Ascending aorta (tissue), 2 donors: Measurements from ENCODE around the gene RALA. TPM values are rescaled to one million over a fixed set of nuclear protein-coding genes. Genes with fewer than 3 reads are reported as not detected.

Experiments
- DNase-seq, 2 donors: peaks; one replicate each; pipeline ENCODE4 v3.0.0-alpha.2; 2019; ENCODE audit warnings: low spot score in 2 of 2
- H3K27ac ChIP-seq, 2 donors: fragments of 200-600 bp; sonication (generic); one replicate each; pipeline ENCODE4 v1.5.1; 2016 to 2017; ENCODE audit warnings: mild to moderate bottlenecking in 1 of 2
- H3K27me3 ChIP-seq: fragments of 200-600 bp; sonication (generic); one replicate; pipeline ENCODE4 v1.5.1; 2017
- H3K36me3 ChIP-seq, 2 donors: fragments of 200-600 bp; sonication (generic); one replicate each; pipeline ENCODE4 v1.5.1; 2016
- H3K4me1 ChIP-seq, 2 donors: fragments of 200-600 bp; sonication (generic); one replicate each; pipeline ENCODE4 v1.5.1; 2016 to 2017; ENCODE audit warnings: mild to moderate bottlenecking in 1 of 2
- H3K4me3 ChIP-seq, 2 donors: fragments of 200-600 bp; sonication (generic); one replicate each; pipeline ENCODE4 v1.5.1; 2016 to 2017; ENCODE audit warnings: mild to moderate bottlenecking in 1 of 2
- H3K9me3 ChIP-seq, 2 donors: fragments of 200-600 bp; sonication (generic); one replicate each; pipeline ENCODE4 v1.5.1; 2016
- intact Hi-C: fragments of 100-400 bp; cut with DNase I; formaldehyde crosslinking; loops from one replicate; pipeline ENCODE4 v1.15.1; 2023
- total RNA-seq: library from RNA; depleted of rRNA; stranded (reverse); fragments of >200 nt; gene quantifications from one replicate; pipeline ENCODE4 v1.1.0, GENCODE V29; 2016
- TF ChIP-seq, protein P1 (sequence below), 3 experiments: fragments of 200-600 bp in 2 of 3; fragments of 450-650 bp in 1 of 3; sonication (generic) in 2 of 3; IDR thresholded peaks; one replicate each; pipeline ENCODE4 v1.5.1; 2016 to 2019; ENCODE audit warnings: antibody characterized with exemption in 3 of 3, mild to moderate bottlenecking in 1 of 3, moderate library complexity in 1 of 3

Gene RALA
- total RNA-seq, 1 donor from 2014 or later: 6.0 TPM

DNA sequence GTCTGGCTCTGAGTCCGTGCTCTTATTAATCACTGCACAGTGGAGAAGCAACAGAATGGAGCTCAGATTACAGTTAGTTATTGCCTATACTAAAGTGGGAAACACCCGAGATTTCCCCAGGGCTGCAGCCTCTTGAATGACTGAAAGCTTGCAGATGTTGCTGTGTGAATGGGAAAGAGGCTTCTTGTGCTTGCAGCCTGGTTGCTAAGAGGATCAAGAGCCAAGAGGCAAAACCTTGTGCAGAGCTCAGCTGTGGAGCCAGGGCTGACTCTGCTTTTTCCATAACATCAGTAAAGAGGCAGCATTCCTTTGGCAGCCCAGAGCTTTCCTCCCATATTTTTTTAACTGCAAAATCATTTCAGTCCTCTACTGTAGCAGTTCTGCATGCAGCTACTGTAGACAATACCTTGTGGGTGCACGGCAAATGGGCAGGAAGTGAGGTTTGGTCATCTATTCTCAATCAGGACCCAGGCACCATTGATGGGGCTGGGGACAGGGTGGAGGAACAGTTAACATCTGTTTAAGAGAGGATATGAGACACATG, 86.5 kb downstream of the RALA start:
- no peaks in the 10 kb centered on the region for H3K27me3 ChIP-seq
- peaks cover 4 to 14% of the 10 kb centered on the region in 2 donors for H3K9me3 ChIP-seq
- peaks cover 0 to 6% of the 10 kb centered on the region in 2 donors for H3K36me3 ChIP-seq
- TF ChIP-seq, protein P1, sequence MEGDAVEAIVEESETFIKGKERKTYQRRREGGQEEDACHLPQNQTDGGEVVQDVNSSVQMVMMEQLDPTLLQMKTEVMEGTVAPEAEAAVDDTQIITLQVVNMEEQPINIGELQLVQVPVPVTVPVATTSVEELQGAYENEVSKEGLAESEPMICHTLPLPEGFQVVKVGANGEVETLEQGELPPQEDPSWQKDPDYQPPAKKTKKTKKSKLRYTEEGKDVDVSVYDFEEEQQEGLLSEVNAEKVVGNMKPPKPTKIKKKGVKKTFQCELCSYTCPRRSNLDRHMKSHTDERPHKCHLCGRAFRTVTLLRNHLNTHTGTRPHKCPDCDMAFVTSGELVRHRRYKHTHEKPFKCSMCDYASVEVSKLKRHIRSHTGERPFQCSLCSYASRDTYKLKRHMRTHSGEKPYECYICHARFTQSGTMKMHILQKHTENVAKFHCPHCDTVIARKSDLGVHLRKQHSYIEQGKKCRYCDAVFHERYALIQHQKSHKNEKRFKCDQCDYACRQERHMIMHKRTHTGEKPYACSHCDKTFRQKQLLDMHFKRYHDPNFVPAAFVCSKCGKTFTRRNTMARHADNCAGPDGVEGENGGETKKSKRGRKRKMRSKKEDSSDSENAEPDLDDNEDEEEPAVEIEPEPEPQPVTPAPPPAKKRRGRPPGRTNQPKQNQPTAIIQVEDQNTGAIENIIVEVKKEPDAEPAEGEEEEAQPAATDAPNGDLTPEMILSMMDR (IDR thresholded peaks at IDR 0.05): no peak
- no peak for DNase-seq
- no peak overlapping the region for H3K27ac ChIP-seq
- no peaks in the 10 kb centered on the region for H3K4me1 ChIP-seq
- intact Hi-C loops: no loop called here
- no peak overlapping the region for H3K4me3 ChIP-seq

DNA sequence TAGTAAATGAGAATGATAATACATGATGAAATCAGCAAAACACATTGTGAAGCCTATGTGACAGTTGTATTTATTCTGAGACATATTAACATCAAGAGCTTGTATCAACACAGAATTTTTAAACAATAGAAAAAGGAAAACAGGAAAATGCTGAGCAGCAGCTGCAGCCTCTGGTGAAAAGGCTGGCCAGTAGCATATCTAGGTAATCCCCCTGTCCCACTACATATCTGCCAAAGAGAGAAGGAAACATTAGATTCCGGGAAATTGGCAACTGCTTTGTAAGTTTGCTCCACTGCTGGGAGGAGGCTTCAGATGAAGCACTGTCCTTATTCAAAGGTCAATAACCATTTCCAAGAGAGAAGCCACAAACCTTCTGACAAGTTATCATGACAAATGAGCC, 89.4 kb downstream of the RALA start:
- Histone ChIP-seq H3K27me3 (no peaks in the 10 kb centered on the region), H3K4me1 (no peaks in the 10 kb centered on the region), H3K27ac (no peak overlapping the region), H3K4me3 (no peak overlapping the region), H3K9me3 (peaks cover 4 to 18% of the 10 kb centered on the region in 2 donors), H3K36me3 (no peaks in the 10 kb centered on the region)
- no peak for DNase-seq
- TF ChIP-seq, protein P1 (IDR thresholded peaks at IDR 0.05): no peak
- intact Hi-C loops: no loop called here

DNA sequence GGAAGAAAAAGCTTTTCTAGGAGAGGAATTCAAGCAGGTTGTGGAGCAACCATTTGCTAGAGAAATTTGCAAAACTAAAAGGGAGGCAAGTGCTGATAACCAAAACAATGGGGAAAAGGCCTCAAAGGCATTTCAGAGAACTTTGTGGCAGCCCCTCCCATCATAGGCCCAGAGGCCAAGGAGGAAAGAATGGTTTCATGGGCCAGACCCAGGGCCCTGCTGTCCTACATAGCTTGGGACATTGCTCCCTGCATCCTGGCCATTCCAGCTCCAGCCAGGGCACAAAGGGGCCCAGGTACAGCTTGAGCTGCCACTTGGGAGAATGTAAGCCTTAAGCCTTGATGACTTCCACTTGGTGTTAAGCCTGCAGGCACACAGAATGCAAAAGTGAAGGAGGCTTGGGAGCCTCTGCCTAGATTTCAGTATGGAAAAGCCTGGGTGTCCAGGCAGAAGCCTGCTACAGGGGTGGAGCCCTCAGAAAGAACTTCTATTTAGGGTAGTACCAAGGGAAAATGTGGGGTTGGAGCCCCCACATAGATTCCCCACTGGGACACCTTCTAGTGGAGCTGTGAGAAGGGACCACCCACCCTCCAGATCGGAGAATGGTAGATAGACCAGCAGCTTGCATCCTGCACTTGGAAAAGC, 91.2 kb downstream of the RALA start:
- Histone ChIP-seq H3K27ac (no peak overlapping the region), H3K9me3 (peaks cover 4 to 18% of the 10 kb centered on the region in 2 donors), H3K36me3 (no peaks in the 10 kb centered on the region), H3K27me3 (no peaks in the 10 kb centered on the region), H3K4me1 (no peaks in the 10 kb centered on the region), H3K4me3 (no peak overlapping the region)
- intact Hi-C loops: no loop called here
- no peak for DNase-seq
- TF ChIP-seq, protein P1 (IDR thresholded peaks at IDR 0.05): no peak

DNA sequence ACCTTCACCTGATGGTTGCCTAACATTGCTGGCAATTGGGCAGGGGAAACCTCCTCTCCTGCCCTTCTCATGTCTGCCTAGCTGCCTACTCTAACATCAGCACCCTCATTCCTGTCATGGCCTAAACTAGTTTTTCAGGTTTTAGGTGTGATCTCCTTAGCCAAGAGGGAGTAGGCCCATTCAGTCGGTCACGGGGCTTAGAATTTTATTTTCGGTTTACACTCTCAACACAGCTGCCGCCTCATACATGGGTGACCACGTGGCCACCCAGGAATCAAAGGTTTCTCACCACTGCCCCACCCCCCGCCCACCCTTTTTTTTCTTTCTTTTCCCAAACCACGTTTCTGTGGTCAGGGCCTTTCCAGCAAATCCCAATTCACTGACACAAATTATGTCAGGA, 97.2 kb downstream of the RALA start:
- H3K27ac ChIP-seq: no peak overlapping the region
- TF ChIP-seq, protein P1 (IDR thresholded peaks at IDR 0.05): no peak
- intact Hi-C loops: no loop called here

DNA sequence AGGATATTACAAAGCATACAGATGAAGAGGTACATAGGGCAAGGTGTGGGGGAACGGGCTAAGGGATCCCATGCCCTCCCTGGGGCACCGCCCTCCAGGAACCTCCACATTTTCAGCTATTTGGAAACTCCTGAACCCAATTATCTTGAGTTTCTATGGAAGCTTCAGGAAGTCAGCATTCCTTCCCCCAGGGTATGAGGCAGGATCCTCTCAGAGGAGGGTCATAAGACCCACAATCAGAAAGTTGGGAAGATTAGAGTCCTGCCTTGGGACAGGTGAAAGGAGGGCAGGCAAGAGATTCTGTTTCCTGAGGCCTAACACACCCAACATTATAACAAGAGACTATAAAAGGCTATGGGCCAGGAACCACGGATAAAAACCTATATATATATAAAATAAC, 98.0 kb downstream of the RALA start:
- H3K4me3 ChIP-seq: no peak overlapping the region
- TF ChIP-seq, protein P1 (IDR thresholded peaks at IDR 0.05): no peak
- H3K27ac ChIP-seq: no peak overlapping the region
- DNase-seq: no peak
- intact Hi-C loops: no loop called here
- H3K27me3 ChIP-seq: no peaks in the 10 kb centered on the region
- H3K4me1 ChIP-seq: no peaks in the 10 kb centered on the region
- H3K9me3 ChIP-seq: no peaks in the 10 kb centered on the region
- H3K36me3 ChIP-seq: no peaks in the 10 kb centered on the region

More for the DNA sequence above, 97.2 kb downstream of the RALA start:
- Histone ChIP-seq H3K36me3 (no peaks in the 10 kb centered on the region), H3K9me3 (no peaks in the 10 kb centered on the region), H3K4me1 (no peaks in the 10 kb centered on the region), H3K27me3 (no peaks in the 10 kb centered on the region), H3K4me3 (no peak overlapping the region)
- no peak for DNase-seq
